Esophagus (tissue), 2 donors: ENCODE data around the gene CHST8. TPM values are rescaled to one million over a fixed set of nuclear protein-coding genes. Genes with fewer than 3 reads are reported as not detected.

Experiments used
- H3K27ac ChIP-seq, 2 donors: one replicate each; pipeline ENCODE4 v1.5.1; 2013; ENCODE audit warnings: low read depth in 2 of 2, mild to moderate bottlenecking in 2 of 2, inconsistent platforms in 1 of 2, low read length in 1 of 2, moderate library complexity in 1 of 2
- H3K27me3 ChIP-seq, 2 donors: one replicate each; pipeline ENCODE4 v1.6.1; 2013; ENCODE audit warnings: low read length in 2 of 2, control low read depth in 1 of 2, mild to moderate bottlenecking in 1 of 2; ENCODE audit not compliant: insufficient read depth in 2 of 2, control insufficient read depth in 1 of 2
- H3K36me3 ChIP-seq, 2 donors: one replicate each; pipeline ENCODE4 v1.6.1; 2013; ENCODE audit warnings: low read length in 1 of 2; ENCODE audit not compliant: control insufficient read depth in 2 of 2, insufficient read depth in 2 of 2
- H3K4me1 ChIP-seq, 2 donors: one replicate each; pipeline ENCODE4 v1.6.1; 2013; ENCODE audit warnings: low read length in 1 of 2; ENCODE audit not compliant: control insufficient read depth in 2 of 2, insufficient read depth in 2 of 2
- H3K4me3 ChIP-seq, 2 donors: one replicate each; pipeline ENCODE4 v1.5.1; 2013; ENCODE audit warnings: low read length in 2 of 2, mild to moderate bottlenecking in 2 of 2, low read depth in 1 of 2, moderate library complexity in 1 of 2
- H3K9me3 ChIP-seq, 2 donors: one replicate each; pipeline ENCODE4 v1.6.1; 2013; ENCODE audit warnings: mild to moderate bottlenecking in 2 of 2, low read depth in 1 of 2, low read length in 1 of 2, moderate library complexity in 1 of 2; ENCODE audit not compliant: control insufficient read depth in 2 of 2, insufficient read depth in 1 of 2
- WGBS, 2 donors: extraction: QIAGEN DNeasy Blood & Tissue Kit; methylation state at CpG; one replicate each; pipeline ENCODE4 v1.1.7; 2013; 5-methylcytosine and 5-hydroxymethylcytosine counted together
- polyA plus RNA-seq, 2 donors: library from polyadenylated mRNA; stranded (reverse); fragments of 200-250 nt; gene quantifications; one replicate each; pipeline ENCODE4 v1.2.3, GENCODE V29; 2013
- donor health status: healthy with polysubstance abuse.
- donor health status: Bipolar disorder and iron deficiency.

The CHST8 gene
- polyA plus RNA-seq, 2 donors, result 0.04 to 0.18 TPM

GRCh38 chr19:33772858-33773180, 151.1 kb downstream of the CHST8 start:
- Histone ChIP-seq H3K9me3 (peaks cover 0 to 2% of the 10 kb centered on the region in 2 donors), H3K27ac (no peak overlapping the region), H3K4me1 (peaks cover 0 to 2% of the 10 kb centered on the region in 2 donors), H3K27me3 (no peaks in the 10 kb centered on the region), H3K36me3 (no peaks in the 10 kb centered on the region), H3K4me3 (no peak overlapping the region)
- WGBS, 2 donors, result 94 to 95% methylated on average over 23 of the region's 23 CpGs

GRCh38 chr19:33773704-33774624, 152.2 kb downstream of the CHST8 start:
- peaks cover 0 to 2% of the 10 kb centered on the region in 2 donors for H3K9me3 ChIP-seq
- no peaks in the 10 kb centered on the region for H3K36me3 ChIP-seq
- 40 to 44% methylated on average over 6 of the region's 6 CpGs for WGBS, 2 donors
- no peaks in the 10 kb centered on the region for H3K27me3 ChIP-seq
- H3K4me3 ChIP-seq, result no peak overlapping the region
- peaks cover 0 to 5% of the 10 kb centered on the region in 2 donors for H3K4me1 ChIP-seq
- H3K27ac ChIP-seq, result no peak overlapping the region

DNA sequence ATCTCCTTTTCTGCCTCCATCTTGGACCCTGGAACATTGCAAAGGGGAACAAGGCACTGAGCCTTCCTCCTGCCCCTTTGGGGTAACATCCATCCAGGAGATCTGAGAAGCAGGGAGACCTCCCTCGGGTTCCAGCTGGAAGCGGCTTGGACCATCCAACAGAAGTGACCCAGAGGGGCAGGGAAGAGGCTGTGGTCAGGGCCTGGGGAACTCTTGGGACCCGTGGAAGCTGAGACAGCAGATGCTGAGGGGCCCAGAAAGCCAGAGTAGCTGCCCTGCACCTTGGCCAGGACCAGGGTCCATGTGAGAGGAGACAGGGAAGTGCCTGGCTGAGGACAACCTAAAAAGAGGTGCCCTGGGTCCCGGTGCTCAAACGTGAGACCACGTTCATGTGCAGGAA, 153.0 kb downstream of the CHST8 start:
- Histone ChIP-seq H3K36me3 (no peaks in the 10 kb centered on the region), H3K4me3 (no peak overlapping the region), H3K27me3 (peaks cover 0 to 4% of the 10 kb centered on the region in 2 donors), H3K9me3 (peaks cover 0 to 2% of the 10 kb centered on the region in 2 donors), H3K4me1 (peaks cover 0 to 5% of the 10 kb centered on the region in 2 donors), H3K27ac (no peak overlapping the region)
- WGBS, 2 donors, result 72 to 73% methylated on average over 6 of the region's 6 CpGs

GRCh38 chr19:33775731-33776487, 154.2 kb downstream of the CHST8 start:
- Histone ChIP-seq H3K4me3 (no peak overlapping the region), H3K27ac (no peak overlapping the region), H3K36me3 (no peaks in the 10 kb centered on the region), H3K4me1 (peaks cover 0 to 5% of the 10 kb centered on the region in 2 donors), H3K27me3 (peaks cover 0 to 4% of the 10 kb centered on the region in 2 donors), H3K9me3 (peaks cover 0 to 2% of the 10 kb centered on the region in 2 donors)
- WGBS, 2 donors, result 80 to 81% methylated on average over 7 to 9 of the region's 9 CpGs

DNA sequence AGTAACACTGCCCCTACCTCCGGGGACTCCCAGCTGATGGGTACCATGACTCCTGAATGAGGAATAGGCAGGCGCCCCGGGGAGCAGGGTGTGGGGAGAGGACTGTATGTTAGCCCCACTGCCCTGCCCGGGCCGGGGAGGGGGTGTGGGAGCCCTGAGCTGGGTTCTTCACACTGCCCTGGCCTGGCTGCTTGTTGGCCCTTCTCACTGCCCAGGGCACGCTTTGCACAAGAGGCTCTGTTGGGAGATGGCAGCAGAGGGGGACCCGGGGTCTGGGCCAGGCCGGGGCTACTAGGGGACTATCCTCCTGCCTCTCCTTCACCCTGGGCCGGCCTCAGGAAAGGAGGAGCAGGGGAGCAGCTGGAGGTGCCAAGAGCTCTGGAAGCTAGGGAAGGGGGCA, 155.6 kb downstream of the CHST8 start:
- Histone ChIP-seq H3K9me3 (peaks cover 0 to 2% of the 10 kb centered on the region in 2 donors), H3K27me3 (peaks cover 0 to 4% of the 10 kb centered on the region in 2 donors), H3K36me3 (no peaks in the 10 kb centered on the region), H3K27ac (no peak overlapping the region), H3K4me1 (peaks cover 0 to 5% of the 10 kb centered on the region in 2 donors), H3K4me3 (no peak overlapping the region)
- WGBS, 2 donors, result 83 to 84% methylated on average over 9 of the region's 9 CpGs

DNA sequence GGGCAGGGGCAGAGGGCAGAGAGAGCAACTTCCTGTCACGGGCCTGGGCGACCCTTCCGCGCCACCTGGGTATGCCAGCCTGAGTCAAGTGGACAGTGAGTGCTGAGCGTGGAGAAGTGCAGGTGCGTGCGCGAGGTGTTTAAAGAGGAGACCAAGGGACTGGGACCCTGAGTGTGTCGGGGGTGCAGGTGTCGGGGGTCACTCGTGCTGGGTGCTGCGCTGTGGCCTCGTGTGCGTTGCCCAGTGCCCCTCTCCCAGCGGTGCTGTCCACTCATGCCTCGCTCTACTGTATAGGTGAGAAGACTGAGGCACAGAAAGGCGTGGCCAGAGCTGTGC, 156.0 kb downstream of the CHST8 start:
- Histone ChIP-seq H3K4me3 (no peak overlapping the region), H3K27me3 (peaks cover 0 to 4% of the 10 kb centered on the region in 2 donors), H3K4me1 (peaks cover 0 to 5% of the 10 kb centered on the region in 2 donors), H3K9me3 (peaks cover 0 to 2% of the 10 kb centered on the region in 2 donors), H3K27ac (no peak overlapping the region), H3K36me3 (no peaks in the 10 kb centered on the region)
- 53 to 56% methylated on average over 17 of the region's 17 CpGs for WGBS, 2 donors

DNA sequence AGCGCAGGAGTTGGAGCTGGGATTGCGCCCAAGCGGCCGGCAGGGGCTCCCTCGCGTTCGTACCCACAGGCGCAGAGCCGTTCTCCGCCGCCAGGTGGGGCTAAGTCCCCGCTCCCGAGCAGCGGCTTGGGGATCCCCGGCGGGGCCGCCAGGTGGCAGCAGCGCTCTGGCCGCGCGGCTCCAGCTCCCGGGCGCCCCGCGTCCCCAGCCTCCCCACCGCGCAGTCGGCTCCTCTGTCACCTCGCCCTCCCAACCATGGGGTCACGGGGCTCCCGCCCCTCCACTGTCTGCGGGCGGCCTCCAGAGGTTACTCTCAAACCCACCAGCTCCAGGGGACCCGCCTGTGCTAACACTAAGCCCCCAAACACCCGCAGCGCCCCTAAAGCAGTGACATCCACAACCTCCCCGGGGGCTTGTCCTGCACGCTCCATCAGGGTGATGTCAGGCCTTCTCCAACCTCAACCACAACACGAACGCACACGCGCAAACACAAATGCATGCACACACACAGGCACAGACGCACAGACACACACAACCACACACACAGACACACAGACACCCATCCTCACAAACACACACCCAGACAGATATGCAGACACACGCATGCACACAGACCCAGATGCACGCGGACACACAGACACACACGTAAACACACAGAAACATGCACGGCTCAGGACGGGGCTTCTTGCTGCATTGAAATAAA, 156.5 kb downstream of the CHST8 start:
- 12 to 15% methylated on average over 43 to 49 of the region's 49 CpGs for WGBS, 2 donors
- Histone ChIP-seq H3K27me3 (peaks cover 0 to 4% of the 10 kb centered on the region in 2 donors), H3K27ac (no peak overlapping the region), H3K36me3 (no peaks in the 10 kb centered on the region), H3K4me3 (no peak overlapping the region), H3K9me3 (peaks cover 0 to 2% of the 10 kb centered on the region in 2 donors), H3K4me1 (peaks cover 0 to 5% of the 10 kb centered on the region in 2 donors)

DNA sequence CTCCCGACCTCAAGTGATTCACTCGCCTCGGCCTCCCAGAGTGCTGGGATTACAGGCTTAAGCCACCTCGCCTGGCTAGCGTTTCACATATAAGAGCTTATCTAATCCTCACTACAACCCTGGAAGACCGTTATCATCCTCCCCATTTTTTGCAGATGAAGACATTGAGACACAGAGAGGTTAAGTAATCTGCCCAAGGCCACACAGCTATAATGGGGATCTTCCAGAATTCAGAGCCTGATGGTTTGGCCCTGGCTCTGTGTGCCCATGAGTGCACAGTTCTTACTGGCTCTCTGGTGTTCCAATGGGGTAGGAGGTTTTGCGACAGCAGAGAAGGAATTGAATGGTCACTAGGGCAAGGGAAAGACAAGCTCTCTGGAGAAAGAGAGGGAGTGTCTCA, 158.1 kb downstream of the CHST8 start:
- Histone ChIP-seq H3K9me3 (peaks cover 0 to 2% of the 10 kb centered on the region in 2 donors), H3K27ac (no peak overlapping the region), H3K36me3 (no peaks in the 10 kb centered on the region), H3K4me1 (peaks cover 0 to 5% of the 10 kb centered on the region in 2 donors), H3K4me3 (no peak overlapping the region), H3K27me3 (peaks cover 0 to 4% of the 10 kb centered on the region in 2 donors)
- WGBS, 2 donors, result 82 to 83% methylated on average over 7 of the region's 7 CpGs

DNA sequence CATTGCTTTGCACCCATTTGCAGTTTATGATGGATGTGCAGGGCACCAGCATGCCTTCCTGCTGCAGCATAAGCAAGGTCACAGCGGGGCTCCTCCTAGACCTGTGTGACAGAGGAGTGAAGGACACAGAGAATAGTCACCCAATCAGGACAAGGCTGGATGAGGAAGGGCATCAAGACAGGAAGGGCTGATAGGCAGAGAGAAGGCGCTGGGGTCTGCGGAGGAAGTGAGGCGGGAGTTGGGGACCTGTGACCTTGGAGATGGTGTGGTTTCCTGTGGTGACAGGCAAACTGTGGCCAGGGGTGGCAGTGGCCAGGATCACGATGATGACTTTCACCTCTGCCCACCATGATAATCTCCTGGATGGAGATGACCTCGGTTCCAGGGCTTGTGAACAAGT, 158.5 kb downstream of the CHST8 start:
- H3K27me3 ChIP-seq, result peaks cover 0 to 4% of the 10 kb centered on the region in 2 donors
- 43 to 65% methylated on average over 6 of the region's 6 CpGs for WGBS, 2 donors
- H3K4me1 ChIP-seq, result peaks cover 0 to 5% of the 10 kb centered on the region in 2 donors
- no peaks in the 10 kb centered on the region for H3K36me3 ChIP-seq
- H3K4me3 ChIP-seq, result no peak overlapping the region
- H3K27ac ChIP-seq, result no peak overlapping the region
- peaks cover 0 to 2% of the 10 kb centered on the region in 2 donors for H3K9me3 ChIP-seq
